GM21423 (cell line): ENCODE results near the gene NFATC2IP.
"Not testable (repeated sequence)": the region's sequence is repeated elsewhere in the genome, so short reads cannot be mapped to it uniquely, and the experiment has no call there.

ENCODE experiments used
- ATAC-seq: cut with Tn5 transposase; IDR thresholded peaks from one replicate; pipeline ENCODE4 v1.9.1; 2021; ENCODE audit warnings: mild to moderate bottlenecking, moderate library complexity; ENCODE audit not compliant: unreplicated experiment

NFATC2IP gene

GRCh38 chr16:28990375-28991040 is 39.8 kb downstream of the NFATC2IP start:
- ATAC-seq: no peak

DNA sequence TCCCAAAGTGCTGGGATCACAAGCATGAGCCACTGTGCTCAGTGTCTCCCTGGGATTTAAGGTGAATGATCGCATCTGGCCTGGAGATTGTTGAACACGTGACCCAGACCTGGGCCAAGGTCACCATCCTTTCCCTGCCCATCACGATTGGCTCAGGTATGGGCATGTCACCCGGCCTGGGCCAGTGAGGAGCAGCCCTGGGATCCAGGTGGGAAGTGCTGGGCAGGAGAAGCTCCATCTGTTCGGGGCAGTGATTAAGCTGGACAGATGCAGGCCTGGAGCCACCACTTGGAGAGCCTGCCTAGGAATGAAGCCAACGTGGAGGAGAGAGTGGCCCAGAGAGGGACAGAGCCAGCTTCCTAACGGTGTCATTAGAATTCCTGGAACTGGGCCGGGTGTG is 41.0 kb downstream of the NFATC2IP start:
- ATAC-seq: no peak

DNA sequence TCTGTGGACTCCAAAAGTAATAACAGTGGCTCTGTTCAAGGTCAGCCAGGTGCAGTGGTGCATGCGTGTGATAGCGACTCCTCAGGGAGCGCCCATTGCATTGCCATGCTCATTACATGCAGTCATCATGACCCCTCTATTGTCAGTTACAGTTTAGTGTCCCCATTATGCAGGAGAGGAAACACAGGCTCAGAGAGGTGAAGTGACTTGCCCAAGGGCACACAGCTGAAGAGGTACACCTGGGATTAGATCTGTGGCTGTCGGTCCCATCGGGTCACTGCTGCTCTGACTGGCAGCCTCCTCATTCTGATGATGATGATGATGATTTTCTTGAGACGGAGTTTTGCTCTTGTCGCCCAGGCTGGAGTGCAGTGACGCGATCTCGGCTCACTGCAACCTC is 41.8 kb downstream of the NFATC2IP start:
- no peak for ATAC-seq

GRCh38 chr16:28998837-28999236 is 48.1 kb downstream of the NFATC2IP start:
- ATAC-seq: no peak

GRCh38 chr16:28999577-28999976 is 48.8 kb downstream of the NFATC2IP start:
- no peak for ATAC-seq

DNA sequence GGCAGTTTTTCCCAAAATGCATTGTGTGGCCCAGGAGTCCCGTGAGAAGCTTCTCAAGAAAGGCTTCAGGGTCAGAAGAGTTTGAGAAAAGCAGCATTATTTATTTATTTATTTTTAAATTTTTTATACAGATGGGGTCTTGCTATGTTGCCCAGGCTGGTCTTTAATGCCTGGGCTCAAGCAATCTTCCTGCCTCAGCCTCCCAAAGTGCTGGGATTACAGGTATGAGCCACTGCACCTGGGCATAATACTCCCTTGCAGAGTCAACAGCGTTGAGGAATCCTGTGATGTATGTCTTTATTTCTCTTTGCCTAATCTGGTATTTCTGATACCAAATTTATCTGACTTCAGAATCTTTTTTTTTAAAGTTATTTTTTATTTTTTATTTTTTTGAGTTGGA is 49.3 kb downstream of the NFATC2IP start:
- no peak for ATAC-seq

GRCh38 chr16:29004496-29005139 is 53.9 kb downstream of the NFATC2IP start:
- ATAC-seq: not testable (repeated sequence)

GRCh38 chr16:29007730-29008593 is 57.2 kb downstream of the NFATC2IP start:
- ATAC-seq: no peak

- no peak for ATAC-seq
These were observed 58.5 kb downstream of the NFATC2IP start for GRCh38 chr16:29009050-29009837.

DNA sequence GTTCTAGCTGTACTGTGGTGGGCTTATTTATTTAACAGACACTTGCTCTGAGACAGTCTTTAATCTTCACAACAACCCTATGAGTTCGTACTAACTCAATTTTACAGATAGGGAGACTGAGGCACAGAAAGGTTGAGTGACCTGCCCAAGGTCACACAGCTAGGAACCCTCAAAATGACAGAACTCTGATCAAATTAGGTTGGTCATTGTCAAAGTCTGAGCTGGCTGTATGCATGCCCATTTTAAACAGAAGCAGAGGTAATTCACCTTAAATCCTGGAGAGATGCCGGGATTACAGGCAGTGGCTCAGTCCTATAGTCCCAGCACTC is 59.1 kb downstream of the NFATC2IP start:
- ATAC-seq: no peak

DNA sequence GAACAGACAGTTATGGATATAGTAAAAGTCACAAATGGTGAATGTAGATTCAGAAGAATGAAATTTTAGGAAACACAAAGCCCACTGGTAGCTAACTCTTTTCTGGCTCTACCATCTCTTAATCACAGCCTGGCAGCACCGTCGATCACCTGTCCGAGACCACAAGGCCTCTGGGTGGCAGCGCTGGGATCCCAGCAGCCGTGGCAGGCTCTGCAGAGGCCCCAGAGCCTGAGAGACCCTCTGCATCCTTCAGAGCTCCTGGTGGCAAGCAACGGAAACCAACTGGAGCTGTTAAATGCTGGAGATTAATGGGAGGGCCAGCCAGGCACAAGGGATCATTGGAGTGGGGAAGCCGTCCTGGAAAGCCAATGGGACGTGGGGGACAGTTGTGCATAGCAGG is 60.4 kb downstream of the NFATC2IP start:
- ATAC-seq: no peak

GRCh38 chr16:29011851-29012250 is 61.1 kb downstream of the NFATC2IP start:
- no peak for ATAC-seq

GRCh38 chr16:29012913-29013553 is 62.3 kb downstream of the NFATC2IP start:
- no peak for ATAC-seq

- ATAC-seq: no peak
These were observed 63.9 kb downstream of the NFATC2IP start for GRCh38 chr16:29014561-29015069.
